HG02678 (cell line): ENCODE data around the gene FAM43A.

ENCODE experiments used
- ATAC-seq: cut with Tn5 transposase; IDR thresholded peaks from one replicate; pipeline ENCODE4 v1.9.1; 2021; ENCODE audit warnings: mild to moderate bottlenecking, moderate library complexity; ENCODE audit not compliant: unreplicated experiment

Gene FAM43A

GRCh38 chr3:194685718-194686413 is at the start of gene FAM43A:
Gene FAM43A (plus strand): TSS chr3:194685883. CDS start chr3:194686827, 944 bp downstream.
- peak; percentile 40 for ATAC-seq

- ATAC-seq: no peak
Measured at GRCh38 chr3:194637066-194637465, 48.6 kb upstream of the FAM43A start.

- ATAC-seq: no peak
Measured at GRCh38 chr3:194637541-194638400, 47.9 kb upstream of the FAM43A start.

- ATAC-seq: no peak
Measured at GRCh38 chr3:194638991-194639605, 46.6 kb upstream of the FAM43A start.

- no peak for ATAC-seq
Measured at GRCh38 chr3:194640829-194641228, 44.9 kb upstream of the FAM43A start.

- no peak for ATAC-seq
Measured at GRCh38 chr3:194642769-194643168, 42.9 kb upstream of the FAM43A start.

GRCh38 chr3:194647747-194648146 is 37.9 kb upstream of the FAM43A start:
- ATAC-seq: no peak

GRCh38 chr3:194654443-194654842 is 31.2 kb upstream of the FAM43A start:
- ATAC-seq: peak; percentile 79

GRCh38 chr3:194657439-194657838 is 28.2 kb upstream of the FAM43A start:
- no peak for ATAC-seq

GRCh38 chr3:194658477-194659242 is 27.0 kb upstream of the FAM43A start:
- no peak for ATAC-seq

GRCh38 chr3:194659778-194660177 is 25.9 kb upstream of the FAM43A start:
- ATAC-seq: no peak

GRCh38 chr3:194661374-194661773 is 24.3 kb upstream of the FAM43A start:
- no peak for ATAC-seq

- ATAC-seq: no peak
Measured at GRCh38 chr3:194661946-194662345, 23.7 kb upstream of the FAM43A start.

- no peak for ATAC-seq
Measured at GRCh38 chr3:194664857-194665256, 20.8 kb upstream of the FAM43A start.

- ATAC-seq: no peak
Measured at GRCh38 chr3:194667363-194667762, 18.3 kb upstream of the FAM43A start.

- peak; percentile 19 for ATAC-seq
Measured at GRCh38 chr3:194671511-194671899, 14.2 kb upstream of the FAM43A start.

GRCh38 chr3:194671900-194672808 is 13.5 kb upstream of the FAM43A start, which contains the start of gene LSG1:
Gene LSG1 (minus strand): TSS chr3:194672191. CDS start chr3:194672162, 29 bp downstream.
- ATAC-seq: peak; percentile 88

GRCh38 chr3:194672876-194673275 is 12.8 kb upstream of the FAM43A start:
- no peak for ATAC-seq

- ATAC-seq: no peak
Measured at GRCh38 chr3:194673761-194674160, 11.9 kb upstream of the FAM43A start.
